Measurements from ENCODE around the gene CLIC3. TPM values are rescaled to one million over a fixed set of nuclear protein-coding genes. Genes with fewer than 3 reads are reported as not detected.

Gene CLIC3
- total RNA-seq, 2 experiments from 2014 or later: 2.1 to 2.8 TPM

GRCh38 chr9:136979769-136980587 is 16.4 kb downstream of the CLIC3 start:
- TF ChIP-seq, protein P1, sequence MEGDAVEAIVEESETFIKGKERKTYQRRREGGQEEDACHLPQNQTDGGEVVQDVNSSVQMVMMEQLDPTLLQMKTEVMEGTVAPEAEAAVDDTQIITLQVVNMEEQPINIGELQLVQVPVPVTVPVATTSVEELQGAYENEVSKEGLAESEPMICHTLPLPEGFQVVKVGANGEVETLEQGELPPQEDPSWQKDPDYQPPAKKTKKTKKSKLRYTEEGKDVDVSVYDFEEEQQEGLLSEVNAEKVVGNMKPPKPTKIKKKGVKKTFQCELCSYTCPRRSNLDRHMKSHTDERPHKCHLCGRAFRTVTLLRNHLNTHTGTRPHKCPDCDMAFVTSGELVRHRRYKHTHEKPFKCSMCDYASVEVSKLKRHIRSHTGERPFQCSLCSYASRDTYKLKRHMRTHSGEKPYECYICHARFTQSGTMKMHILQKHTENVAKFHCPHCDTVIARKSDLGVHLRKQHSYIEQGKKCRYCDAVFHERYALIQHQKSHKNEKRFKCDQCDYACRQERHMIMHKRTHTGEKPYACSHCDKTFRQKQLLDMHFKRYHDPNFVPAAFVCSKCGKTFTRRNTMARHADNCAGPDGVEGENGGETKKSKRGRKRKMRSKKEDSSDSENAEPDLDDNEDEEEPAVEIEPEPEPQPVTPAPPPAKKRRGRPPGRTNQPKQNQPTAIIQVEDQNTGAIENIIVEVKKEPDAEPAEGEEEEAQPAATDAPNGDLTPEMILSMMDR (IDR thresholded peaks at IDR 0.05): no peak
- CTCF ChIA-PET: no interaction called here
- H3K27ac ChIP-seq (ENCODE audit: low read depth in 1 of 2, low read length in 2 of 2): no peak overlapping the region
- Mint-ChIP-seq H3K4me3 (no peak overlapping the region), H3K27ac (no peak overlapping the region), H3K9me3 (no peaks in the 10 kb centered on the region), H3K27me3 (peaks cover 22% of the 10 kb centered on the region), H3K36me3 (ENCODE audit: low read depth) (no peaks in the 10 kb centered on the region), H3K4me1 (ENCODE audit: low read depth) (peaks cover 22% of the 10 kb centered on the region)
- no peak for DNase-seq
- no peak overlapping the region for H3K4me3 ChIP-seq (ENCODE audit: low read length)
- H3K27me3 ChIP-seq (ENCODE audit: control insufficient read depth in 1 of 2, insufficient read depth in 2 of 2, low read length in 2 of 2): peaks cover 16 to 22% of the 10 kb centered on the region in 2 experiments
- H3K9me3 ChIP-seq (ENCODE audit: control insufficient read depth in 1 of 2, insufficient read depth in 1 of 2, low read length in 2 of 2): peaks cover 0 to 17% of the 10 kb centered on the region in 2 experiments
- intact Hi-C loops (cut with DNase I, micrococcal nuclease): loop anchor here in 1 of 2 experiments (2.0 kb wide), 1 partner anchor 13 kb away; the partner anchor contains the start of gene PAXX
- POLR2A ChIA-PET: no interaction called here
- ATAC-seq (ENCODE audit: poor library complexity): no peak
- no peaks in the 10 kb centered on the region for H3K36me3 ChIP-seq (ENCODE audit: insufficient read depth, low read length)
- H3K4me1 ChIP-seq (ENCODE audit: insufficient read depth, low read length): peaks cover 45% of the 10 kb centered on the region

GRCh38 chr9:136978865-136979544 is 17.4 kb downstream of the CLIC3 start:
- ATAC-seq (ENCODE audit: poor library complexity) (no peak), DNase-seq (no peak)
- CTCF ChIA-PET: interaction anchor here (1.3 to 1.5 kb wide), 2 partner anchors 49 to 137 kb away, joined by 3 to 5 read pairs; partner anchors contain the start of genes ABCA2 and AJM1
- POLR2A ChIA-PET: interaction anchor here (0.7 to 1.9 kb wide), 2 partner anchors 13 to 97 kb away, joined by 3 to 8 read pairs; partner anchors contain the start of gene PAXX
- Mint-ChIP-seq H3K27me3 (peaks cover 20% of the 10 kb centered on the region), H3K4me1 (ENCODE audit: low read depth) (peaks cover 23% of the 10 kb centered on the region), H3K9me3 (no peaks in the 10 kb centered on the region), H3K27ac (no peak overlapping the region), H3K36me3 (ENCODE audit: low read depth) (no peaks in the 10 kb centered on the region), H3K4me3 (no peak overlapping the region)
- H3K27ac ChIP-seq (ENCODE audit: low read depth in 1 of 2, low read length in 2 of 2): no peak overlapping the region
- peaks cover 7 to 13% of the 10 kb centered on the region in 2 experiments for H3K27me3 ChIP-seq (ENCODE audit: control insufficient read depth in 1 of 2, insufficient read depth in 2 of 2, low read length in 2 of 2)
- no peak overlapping the region for H3K4me3 ChIP-seq (ENCODE audit: low read length)
- TF ChIP-seq, protein P1 (IDR thresholded peaks at IDR 0.05): no peak
- H3K36me3 ChIP-seq (ENCODE audit: insufficient read depth, low read length): no peaks in the 10 kb centered on the region
- intact Hi-C loops (cut with DNase I, micrococcal nuclease): loop anchor here (1.0 to 2.0 kb wide), 3 partner anchors 13 to 35 kb away; partner anchors contain the start of genes PAXX (in 2 of the 2) and FBXW5 (in 1 of the 2)
- H3K9me3 ChIP-seq (ENCODE audit: control insufficient read depth in 1 of 2, insufficient read depth in 1 of 2, low read length in 2 of 2): peaks cover 0 to 9% of the 10 kb centered on the region in 2 experiments
- H3K4me1 ChIP-seq (ENCODE audit: insufficient read depth, low read length): peaks cover 49% of the 10 kb centered on the region

DNA sequence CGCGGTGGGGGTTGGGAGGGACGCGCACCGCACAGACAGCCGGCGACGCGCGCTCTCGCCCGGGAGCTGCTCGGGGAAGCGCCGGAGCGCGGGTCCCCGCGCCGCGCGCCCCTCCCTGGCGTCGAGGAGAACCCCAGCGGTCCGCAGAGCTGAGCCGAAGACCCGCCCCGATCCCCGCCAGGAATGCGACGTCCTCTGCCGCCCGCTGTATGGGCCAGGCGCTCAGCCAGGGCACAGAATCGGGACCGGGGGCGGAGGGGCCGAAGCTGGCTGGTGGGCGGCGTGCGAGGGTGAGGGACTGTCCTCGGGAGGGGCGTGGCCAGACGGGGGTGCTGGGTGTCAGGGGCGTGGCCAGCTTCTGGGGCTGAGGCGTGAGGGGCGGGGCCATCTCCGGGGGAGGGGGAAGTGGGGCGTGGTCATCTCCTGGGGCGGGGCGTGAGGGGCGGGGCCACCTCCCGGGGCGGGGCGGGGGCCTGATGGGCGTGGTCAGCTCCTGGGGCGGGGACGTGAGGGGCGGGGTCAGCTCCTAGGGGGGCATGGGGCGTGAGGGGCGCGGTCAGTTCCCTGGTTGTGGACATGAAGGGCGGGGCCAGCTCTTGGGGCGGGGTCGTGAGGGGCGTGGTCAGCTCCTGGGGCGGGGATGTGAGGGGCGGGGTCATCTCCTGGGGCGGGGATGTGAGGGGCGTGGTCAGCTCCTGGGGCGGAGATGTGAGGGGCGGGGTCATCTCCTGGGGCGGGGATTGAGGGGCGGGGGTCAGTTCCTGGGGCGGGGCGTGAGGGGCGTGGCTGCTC is 18.1 kb downstream of the CLIC3 start:
- intact Hi-C loops (cut with DNase I, micrococcal nuclease): loop anchor here (1.0 to 2.0 kb wide), 3 partner anchors 14 to 34 kb away; partner anchors contain the start of genes PAXX (in 2 of the 2) and FBXW5 (in 1 of the 2)

More for the DNA sequence above, 18.1 kb downstream of the CLIC3 start:
- Mint-ChIP-seq H3K4me3 (no peak overlapping the region), H3K9me3 (no peaks in the 10 kb centered on the region), H3K36me3 (ENCODE audit: low read depth) (no peaks in the 10 kb centered on the region), H3K4me1 (ENCODE audit: low read depth) (peaks cover 20% of the 10 kb centered on the region), H3K27me3 (peaks cover 14% of the 10 kb centered on the region), H3K27ac (no peak overlapping the region)
- ChIA-PET POLR2A (interaction anchor here (0.7 to 1.9 kb wide), 2 partner anchors 14 to 96 kb away, joined by 3 to 8 read pairs; partner anchors contain the start of gene PAXX), CTCF (interaction anchor here (1.0 to 1.5 kb wide), 3 partner anchors 50 to 136 kb away, joined by 3 to 5 read pairs (median 4); partner anchors contain the start of genes ABCA2, AJM1 and NPDC1)
- ATAC-seq (ENCODE audit: poor library complexity) (peak; percentile 69), DNase-seq (peak; percentile 42 to 88 (median 66))
- Histone ChIP-seq H3K27me3 (ENCODE audit: control insufficient read depth in 1 of 2, insufficient read depth in 2 of 2, low read length in 2 of 2) (peaks cover 1 to 5% of the 10 kb centered on the region in 2 experiments), H3K4me3 (ENCODE audit: low read length) (peak overlapping the region; percentile 29), H3K9me3 (ENCODE audit: control insufficient read depth in 1 of 2, insufficient read depth in 1 of 2, low read length in 2 of 2) (peaks cover 0 to 9% of the 10 kb centered on the region in 2 experiments), H3K27ac (ENCODE audit: low read depth in 1 of 2, low read length in 2 of 2) (no peak overlapping the region), H3K4me1 (ENCODE audit: insufficient read depth, low read length) (peaks cover 57% of the 10 kb centered on the region), H3K36me3 (ENCODE audit: insufficient read depth, low read length) (no peaks in the 10 kb centered on the region)
- TF ChIP-seq, protein P1 (IDR thresholded peaks at IDR 0.05): no peak

All from CD4-positive, alpha-beta T cell (primary cell).